ENCODE measurements around the gene OR4D1.

The OR4D1 gene

DNA sequence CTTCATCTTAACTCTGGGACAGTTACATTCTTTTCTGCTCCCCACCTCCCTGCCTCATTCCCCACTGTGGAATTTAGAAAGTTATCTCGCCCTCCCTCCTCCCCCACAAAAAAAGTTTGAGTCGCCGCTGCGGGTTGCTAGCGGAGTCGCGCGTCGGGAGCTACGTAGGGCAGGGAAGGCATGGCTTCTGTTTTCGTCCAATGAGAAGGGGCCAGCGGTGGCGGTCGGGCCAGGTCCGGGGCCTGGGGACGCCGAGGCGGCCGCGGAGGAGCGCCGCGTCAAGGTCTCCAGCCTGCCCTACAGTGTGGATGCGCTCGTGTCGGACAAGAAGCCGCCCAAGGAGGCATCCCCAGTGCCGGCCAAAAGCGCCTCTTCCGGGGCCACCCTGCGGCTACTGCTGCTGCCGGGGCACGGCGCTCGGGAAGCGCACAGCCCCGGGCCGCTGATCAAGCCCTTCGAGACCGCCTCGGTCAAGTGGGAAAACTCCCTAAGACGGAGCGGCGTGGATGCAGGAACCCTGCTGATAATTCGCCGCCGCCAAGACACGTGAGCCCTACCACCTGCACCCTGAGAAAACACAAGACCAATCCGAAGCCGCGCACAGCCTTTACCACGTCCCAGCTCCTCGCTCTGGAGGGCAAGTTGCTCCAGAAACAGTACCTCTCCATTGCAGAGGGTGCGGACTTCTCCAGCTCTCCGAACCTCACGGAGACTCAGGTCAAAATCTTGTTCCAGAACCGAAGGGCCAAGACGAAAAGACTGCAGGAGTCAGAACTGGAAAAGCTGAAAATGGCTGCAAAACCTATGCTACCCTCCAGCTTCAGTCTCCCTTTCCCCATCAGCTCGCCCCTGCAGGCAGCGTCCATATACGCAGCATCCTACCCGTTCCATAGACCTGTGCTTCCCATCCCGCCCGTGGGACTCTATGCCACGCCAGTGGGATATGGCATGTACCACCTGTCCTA, 8.9 kb downstream of the OR4D1 start:
- DNase-seq: peak; percentile 65 to 84

DNA sequence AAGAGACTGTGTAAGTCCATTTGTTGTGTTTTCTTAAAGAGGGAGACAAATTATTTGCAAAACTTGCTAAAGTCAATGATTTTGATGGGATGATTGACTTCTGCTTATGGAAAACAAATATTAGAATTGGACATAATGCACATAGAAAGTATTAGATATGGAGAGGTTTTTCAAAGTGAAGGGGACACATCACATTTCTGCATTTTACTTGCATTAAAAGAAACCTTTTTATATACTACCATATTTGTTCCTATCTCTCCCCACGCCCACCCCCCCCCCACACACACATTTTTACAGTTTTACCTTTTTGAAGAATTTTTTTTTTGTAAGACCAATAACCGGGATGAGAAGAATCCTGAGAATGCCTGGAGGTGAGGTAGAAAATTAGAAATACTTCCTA, 10.0 kb downstream of the OR4D1 start:
- DNase-seq: no peak

DNA sequence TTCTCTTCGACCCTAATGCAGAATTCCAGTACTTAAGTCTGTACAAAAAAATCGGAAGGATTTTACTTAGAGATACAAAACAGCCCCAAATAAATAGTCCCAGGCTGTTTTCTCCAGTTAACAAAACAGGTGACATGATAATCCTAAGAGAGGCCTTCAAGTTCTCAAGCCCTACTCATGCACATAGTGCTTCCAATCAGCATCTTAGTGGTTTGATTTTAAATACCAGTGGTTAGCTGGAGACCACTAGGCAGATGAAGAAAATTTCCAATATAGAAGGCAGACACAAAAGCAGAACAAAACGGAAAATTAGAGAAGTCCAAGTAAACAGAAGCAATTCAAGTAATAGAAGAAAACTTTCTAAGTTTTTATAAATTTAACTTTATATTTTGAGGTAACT, 13.4 kb downstream of the OR4D1 start:
- DNase-seq: no peak

DNA sequence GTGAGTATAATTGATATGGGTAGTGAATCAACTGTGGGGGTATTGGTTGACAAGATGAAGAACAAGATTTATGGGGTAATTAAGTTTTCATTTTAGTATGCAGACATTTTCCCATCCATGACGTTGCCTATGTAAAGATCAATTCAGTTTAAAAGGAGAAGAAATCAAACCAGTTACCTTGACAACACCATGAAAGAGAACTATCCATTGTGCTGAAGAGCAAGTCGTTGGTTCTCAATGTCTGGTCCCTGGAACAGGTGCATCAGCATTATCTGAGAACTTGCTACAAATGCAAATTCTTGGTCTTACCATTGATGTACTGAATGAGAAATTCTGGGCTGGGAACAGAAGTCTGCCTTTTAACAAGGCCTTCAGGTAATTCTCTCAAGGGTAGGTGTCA, 17.8 kb downstream of the OR4D1 start:
- peak in 1 of 2 experiments; percentile 11 for DNase-seq

DNA sequence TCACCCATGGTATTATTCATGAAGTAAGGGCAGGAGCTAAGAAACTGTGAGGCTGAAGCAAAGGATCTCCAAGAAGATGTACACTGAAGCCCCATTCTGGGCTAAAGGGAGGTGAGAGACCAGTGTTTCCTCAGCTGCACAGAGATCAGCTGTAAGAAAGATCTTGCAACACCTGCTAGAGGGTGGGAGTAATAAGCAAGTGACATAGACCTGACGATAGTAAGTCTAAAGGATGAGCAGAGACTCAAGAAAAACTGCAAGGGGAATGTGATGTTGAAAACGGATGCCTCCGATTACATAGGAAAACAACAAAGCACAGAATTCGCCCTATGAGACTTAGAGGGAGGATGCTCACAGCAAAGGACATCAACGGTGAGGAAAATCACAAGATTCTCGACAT, 18.5 kb downstream of the OR4D1 start, which contains the start of gene OR4D2:
Gene OR4D2 (plus strand): TSS at position 301 of the 400 bp plus-strand sequence. CDS start 2,674 bp downstream, outside the sequence.
- DNase-seq: no peak

DNA sequence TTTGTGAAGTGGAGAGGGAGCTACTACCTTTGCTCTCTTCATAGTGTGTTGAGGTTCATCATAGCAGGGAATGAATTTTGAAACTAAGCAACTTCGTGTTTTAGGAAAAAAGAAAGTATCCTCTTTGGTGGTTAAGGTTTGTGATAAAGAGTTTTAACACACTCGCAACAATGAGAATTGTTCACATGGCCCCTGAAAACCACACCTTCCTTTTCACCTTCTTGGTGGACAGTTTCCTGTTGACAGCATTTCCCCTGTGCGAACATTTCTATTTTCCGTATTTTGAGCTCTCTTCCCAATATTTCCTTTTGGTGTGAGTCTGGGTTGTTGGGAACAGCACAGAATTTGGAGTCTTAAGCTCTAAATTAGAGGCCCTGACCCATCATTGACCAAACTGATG, 22.4 kb downstream of the OR4D1 start:
- DNase-seq: no peak

DNA sequence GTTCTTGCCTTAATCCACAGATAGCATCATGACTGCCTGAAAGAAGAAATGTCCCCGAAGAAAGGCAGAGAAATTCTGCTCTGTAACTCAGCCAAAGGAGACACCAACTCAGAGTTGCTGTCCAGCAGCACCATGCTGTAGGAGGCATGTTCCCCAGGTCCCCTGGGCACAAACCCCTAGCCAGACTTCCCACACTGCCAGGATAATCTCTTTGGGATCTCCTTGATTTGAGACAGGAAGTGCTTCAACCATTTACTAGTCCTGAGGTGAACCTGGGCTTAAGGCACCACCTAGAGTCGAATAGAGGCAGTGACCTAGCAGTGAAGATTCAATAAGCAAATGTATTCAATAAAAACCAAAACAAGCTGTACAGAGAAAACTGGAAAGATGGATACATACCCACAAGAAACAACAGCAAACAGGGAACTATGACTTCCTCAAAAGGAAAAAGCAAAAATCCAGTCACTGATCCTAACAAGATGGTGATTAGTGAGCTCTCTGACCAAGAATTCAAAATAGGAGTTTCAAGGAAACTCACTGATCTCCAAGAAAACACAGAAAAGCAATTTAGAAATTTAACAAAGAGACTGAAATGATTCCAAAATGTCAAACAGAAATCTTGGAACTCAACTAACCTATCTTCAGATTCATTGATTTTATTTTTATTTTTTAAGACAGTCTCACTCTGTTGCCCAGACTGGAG, 24.3 kb downstream of the OR4D1 start:
- peak; percentile 71 to 75 for DNase-seq

DNA sequence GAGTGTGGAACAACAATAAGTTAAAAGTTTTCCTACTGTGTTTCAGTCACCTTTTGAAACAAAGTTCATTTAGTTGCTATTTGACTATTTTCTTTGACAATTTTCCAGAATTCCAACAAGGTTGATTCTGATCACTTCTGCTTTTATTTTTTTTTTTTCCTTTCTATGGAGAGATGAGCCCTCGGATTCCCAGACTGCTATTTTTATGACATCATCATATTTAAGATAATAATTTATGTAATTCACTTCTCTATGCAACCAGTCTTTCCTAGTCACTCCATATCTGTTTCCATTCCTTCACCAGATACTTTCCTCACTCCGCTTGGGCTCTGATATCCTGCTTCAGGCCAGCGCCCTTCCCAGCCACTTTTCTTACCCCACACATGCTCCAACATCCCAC, 26.7 kb downstream of the OR4D1 start:
- no peak for DNase-seq

DNA sequence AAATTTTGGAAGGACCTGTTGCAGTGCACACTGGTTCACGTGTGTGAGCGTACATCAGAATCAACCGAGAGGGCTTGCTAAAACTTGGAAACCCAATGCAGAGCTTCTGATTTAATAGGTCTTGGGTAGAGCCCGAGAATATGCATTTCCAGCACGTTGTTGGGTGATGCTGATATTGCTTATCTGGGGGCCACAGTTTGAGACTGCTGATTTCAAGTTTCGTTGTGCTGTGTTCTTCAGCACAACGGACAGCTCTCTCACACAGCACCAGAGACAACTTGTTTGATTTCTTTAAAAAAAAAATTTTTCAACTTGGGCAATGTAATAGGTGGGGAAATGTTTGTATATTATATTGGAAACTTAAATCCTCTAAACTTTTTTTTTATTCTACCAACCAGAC, 28.0 kb downstream of the OR4D1 start:
- DNase-seq: no peak

DNA sequence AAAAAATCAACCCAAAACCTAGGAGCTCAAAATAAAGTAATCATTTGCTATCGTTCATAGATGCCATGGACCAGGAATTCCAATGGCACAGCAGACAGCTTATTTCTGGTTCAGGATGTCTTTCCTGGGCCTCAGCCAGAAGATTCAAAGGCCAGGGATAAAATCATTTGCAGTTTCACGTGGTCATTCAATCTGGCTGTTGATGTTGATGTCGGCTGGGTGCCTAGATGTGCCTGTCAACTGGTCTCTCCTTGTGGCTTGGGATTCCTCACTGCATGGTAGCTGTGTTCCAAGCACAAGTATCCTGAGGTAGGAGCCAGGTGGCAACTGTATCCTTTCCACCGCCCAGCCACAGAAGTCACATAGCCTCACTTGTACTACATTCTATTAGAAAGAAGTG, 33.6 kb downstream of the OR4D1 start:
- no peak for DNase-seq

DNA sequence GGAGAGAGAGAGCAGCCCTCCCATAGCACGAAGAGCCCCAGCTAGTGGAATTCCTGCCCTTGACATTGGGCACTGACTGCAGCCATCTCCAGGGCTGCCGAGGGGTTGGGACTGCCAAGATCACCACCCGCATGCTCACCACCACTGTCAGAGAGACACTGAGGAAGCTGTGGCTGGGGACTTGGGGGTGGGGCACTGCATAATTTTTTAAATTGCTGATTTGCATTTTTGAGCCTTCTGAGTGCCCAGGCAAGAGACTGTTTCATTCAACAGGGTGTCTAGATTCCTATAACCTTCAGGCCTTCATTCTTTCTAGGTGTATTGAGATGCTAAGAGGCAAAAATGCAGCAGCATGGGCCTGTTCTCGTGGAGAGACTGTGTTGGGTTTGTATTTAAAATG, 35.3 kb downstream of the OR4D1 start:
- DNase-seq: no peak

DNA sequence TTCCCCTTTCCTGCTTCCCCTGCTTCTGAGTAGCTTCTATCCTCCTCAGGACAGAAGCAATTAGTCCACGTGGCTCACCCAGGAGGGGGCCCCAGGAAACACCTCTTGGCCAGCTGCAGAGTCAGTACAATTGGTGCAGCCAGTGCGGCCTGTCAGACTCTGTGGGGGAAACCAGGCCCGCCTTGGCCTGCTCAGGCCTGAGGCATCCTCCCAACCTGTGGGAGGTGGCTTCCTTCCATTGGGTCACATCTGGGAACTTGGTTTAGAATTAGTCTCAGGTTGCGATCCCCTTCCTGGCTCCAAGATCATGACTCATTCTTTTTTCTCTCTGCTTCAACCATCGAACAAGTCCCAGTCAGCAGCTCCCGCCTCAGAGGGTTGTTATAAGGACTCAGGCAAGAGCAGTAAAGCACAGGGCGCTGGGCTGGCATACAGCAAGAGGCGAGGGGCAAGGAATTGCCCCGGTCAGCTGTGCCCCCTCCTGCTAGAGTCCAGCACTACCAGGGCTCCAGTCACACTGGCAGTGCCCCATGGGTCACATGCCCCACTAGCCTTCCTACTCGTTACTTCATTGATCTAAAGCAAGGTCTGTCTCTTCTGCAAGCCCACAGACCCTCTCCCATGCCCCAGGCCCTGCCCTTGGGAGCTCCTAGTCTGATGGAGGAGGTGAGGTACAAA, 36.3 kb downstream of the OR4D1 start:
- DNase-seq: no peak

DNA sequence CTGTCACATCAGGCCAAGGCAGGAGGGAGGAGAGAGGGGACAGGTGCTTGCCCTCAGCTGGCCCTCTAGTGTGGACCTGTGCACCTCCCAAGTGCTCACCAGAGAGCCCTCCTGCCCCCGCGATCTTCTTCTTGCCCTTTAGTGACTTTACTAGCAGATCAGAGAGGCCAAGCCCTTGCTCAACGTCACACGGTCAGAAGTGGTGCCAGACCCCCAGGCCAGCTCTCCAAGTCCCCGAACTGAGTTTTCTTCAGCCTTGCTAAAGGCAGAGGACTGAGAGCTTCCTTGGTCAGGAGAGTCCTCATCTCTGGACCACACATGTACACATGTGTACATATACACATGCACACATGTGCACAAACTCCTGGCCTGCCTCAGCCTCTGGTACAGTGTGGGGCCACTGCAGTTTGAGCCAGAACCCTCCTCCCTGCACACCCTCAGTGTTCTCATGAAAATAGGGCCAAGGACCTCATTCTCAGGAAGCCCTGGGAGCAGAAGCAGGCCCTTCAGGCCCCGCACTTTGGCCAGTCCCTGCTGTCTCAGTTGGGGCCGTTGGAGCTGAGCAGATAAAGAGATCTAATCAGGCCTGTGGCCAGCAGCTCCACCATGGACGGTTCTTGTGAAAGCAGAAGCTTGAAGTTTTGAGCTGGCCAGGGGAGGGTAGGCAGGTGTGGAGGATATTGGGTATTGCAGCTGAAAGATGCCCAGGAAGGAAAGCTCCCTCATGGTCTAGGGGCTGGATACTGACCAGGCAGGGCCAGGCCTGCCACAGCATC, 37.0 kb downstream of the OR4D1 start:
- DNase-seq: no peak

DNA sequence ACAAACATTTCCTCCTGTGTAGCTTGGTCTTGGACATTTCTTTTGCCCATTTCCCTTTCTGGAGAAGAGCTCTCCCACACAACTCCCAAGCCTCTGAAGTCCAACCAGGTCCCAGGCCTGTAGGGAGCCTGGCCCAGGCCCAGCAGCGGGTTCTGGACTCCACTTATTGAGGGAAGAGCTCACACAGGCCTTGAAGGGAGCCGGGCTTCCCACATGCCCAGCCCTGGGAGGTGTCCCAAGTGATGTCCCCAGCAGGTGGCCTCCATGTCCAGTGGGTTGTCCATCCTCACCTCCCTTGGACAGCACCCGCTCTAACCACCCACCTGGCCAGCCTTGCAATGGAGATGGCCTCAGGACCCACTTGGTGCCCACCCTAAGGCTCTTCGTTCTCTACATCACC, 38.4 kb downstream of the OR4D1 start:
- no peak for DNase-seq

DNA sequence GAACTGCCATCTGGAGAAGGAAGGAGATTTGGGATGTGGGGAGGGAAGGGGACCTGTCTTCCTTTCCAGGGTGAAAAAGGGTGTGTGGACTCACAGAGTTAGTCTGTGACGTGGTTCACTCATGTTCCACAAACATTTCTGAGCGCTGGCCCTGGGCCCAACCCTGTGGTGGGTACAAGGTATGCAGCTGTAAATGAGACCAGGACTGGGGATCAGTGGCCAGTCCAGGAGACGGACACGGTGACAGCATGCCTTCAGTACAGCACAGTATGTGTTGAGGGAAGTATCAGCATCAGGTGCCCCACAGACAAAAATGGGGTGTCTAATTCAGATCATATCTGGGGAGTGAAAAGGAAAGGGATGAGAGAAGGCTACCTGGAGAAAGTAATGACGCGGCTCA, 38.9 kb downstream of the OR4D1 start:
- no peak for DNase-seq

DNA sequence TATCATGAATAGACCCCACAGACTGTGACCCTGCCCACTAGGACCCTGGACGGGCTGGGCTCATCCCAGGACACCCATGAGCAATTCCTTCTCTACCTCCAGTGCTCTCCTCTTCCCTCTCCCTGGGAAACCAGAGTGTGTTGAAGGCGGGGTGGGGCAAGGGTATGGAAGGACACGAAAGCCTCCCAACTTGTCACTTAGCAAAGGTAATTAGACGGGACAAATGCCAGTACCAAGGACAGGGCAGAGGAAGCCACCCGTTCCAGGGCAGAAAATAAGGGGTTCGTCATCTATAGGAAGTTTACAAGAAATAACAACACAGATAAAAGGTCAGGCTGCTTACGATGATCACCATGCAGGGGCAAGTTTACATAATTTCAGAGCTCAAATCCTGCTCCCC, 39.5 kb downstream of the OR4D1 start:
- DNase-seq: no peak

DNA sequence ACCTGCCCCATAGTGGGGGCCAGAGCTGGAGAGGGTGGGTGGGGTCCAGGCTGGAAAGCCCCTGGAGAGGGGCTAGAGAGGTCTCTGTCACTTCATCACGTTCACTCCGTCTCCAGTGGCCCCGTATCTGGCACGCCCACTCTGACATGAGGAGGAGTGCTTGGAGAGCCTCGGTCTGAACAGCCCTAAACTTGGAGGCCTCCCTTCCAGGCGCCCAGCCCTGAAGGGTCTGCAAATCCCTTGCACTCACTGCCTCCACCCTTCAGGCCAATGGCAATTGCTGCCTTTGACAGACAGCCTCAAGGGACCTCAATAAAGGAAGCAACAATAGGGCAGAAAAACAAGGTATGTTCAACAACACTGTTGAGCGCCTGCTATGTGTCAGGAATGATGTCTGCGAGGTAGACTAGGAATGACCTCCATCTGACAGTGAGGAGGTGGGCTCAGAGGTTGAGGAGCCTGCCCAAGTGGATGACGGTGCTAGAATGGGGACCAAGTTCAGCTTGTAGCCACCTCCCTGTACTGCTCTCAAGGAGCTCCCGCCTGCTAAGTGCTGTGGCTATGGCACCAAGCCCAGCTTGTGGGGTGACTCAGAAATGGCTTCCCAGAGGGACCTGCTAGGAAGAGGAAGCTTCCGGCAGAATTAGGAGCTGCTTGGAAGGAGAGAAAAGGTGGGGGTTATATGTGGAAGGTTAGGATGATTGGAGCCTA, 41.4 kb downstream of the OR4D1 start:
- DNase-seq: no peak

DNA sequence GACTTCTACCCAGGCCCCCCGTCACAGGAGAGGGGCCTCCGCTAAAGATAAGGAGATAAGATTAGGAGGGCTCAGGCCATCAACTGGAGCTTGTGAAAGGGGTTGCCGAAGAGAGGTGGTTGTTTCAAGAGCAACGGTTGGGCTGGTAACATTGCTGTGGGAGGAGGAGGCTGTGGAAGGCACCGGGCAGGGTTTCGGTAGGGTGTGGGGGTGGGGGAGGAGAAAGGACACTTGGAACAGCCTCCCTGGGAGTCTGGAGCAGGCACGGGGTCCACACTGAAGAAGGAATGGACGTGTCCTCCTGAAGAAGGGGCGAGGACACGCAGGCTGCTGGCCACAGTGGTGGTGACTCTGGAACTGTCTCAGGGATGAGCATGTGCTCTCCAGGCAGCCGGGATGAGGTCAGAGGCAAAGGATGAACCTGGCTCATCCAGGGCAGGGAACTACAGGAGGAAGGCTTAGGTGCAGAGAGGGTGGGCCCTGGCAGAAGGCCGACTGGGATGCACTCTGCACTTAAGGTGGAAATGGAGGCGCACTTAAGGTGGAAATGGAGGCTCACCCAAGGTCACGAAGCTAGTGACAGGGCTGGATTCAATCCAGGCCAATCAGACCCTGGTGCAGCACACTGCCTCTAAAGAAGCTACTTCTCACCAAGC, 43.2 kb downstream of the OR4D1 start:
- DNase-seq: no peak

DNA sequence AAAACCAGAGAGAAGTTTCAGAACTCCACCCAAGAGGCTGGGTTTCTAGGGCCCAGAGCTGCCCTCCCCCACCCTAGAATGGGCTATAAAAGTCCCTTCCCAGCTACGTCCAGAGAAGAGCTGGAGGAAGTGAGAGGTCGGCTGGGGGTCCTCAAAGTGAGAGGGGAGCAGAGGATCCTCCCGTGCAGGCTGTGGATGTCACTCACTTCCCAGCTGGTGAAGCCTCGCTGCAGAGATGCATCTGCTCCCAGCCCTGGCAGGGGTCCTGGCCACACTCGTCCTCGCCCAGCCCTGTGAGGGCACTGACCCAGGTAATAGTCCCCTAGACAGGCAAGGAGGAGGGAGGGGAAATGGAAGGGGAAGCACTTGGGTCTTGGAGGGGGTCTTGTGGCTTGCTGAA, 44.4 kb downstream of the OR4D1 start, which contains the start of gene EPX:
Gene EPX (plus strand): TSS at position 115 of the 400 bp plus-strand sequence. CDS start 121 bp downstream, at position 236.
- no peak for DNase-seq

DNA sequence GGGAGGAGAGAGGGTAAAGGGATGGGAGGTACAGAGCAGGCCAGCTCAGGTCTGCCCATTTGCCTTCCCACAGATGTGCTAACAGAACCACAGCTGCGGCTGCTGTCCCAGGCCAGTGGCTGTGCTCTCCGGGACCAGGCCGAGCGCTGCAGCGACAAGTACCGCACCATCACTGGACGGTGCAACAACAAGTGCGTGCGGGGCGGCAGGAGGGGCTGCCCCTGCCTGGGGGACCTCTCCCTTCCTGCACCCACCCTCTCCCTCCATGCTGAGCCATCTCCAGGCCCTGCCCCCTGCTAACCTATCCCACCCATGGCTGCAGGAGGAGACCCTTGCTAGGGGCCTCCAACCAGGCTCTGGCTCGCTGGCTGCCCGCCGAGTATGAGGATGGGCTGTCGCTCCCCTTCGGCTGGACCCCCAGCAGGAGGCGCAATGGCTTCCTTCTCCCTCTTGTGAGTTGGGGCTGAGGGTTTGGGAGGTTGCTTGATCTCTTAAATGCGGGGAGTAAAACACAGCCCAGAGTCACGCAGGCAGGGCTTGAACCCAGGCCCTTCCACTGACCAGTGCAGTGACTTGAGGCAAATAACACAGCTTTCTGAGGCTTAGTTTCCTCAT, 45.6 kb downstream of the OR4D1 start:
- no peak for DNase-seq
